Left lobe of liver (tissue), 2 donors: ENCODE data around the gene CREM. TPM values are rescaled to one million over a fixed set of nuclear protein-coding genes. Genes with fewer than 3 reads are reported as not detected.

ENCODE experiments used
- ATAC-seq: fragments of 200-7000 bp; cut with Tn5 transposase; one replicate; pipeline ENCODE4 v1.9.1; 2020; ENCODE audit warnings: mild to moderate bottlenecking, moderate library complexity
- DNase-seq: peaks from one replicate; pipeline ENCODE4 v3.0.0-alpha.2; 2020; ENCODE audit warnings: low spot score
- total RNA-seq: library from RNA; stranded (reverse); gene quantifications from one replicate; pipeline ENCODE4 v1.2.1, GENCODE V29; 2021
- donor health status: DM: no; HTN: no; CAD: no; lungs with moderate emphysema.
- donor health status: DM: no; HTN: yes; CAD: no.

Gene CREM
- total RNA-seq, 1 donor from 2014 or later = 18.9 TPM

DNA sequence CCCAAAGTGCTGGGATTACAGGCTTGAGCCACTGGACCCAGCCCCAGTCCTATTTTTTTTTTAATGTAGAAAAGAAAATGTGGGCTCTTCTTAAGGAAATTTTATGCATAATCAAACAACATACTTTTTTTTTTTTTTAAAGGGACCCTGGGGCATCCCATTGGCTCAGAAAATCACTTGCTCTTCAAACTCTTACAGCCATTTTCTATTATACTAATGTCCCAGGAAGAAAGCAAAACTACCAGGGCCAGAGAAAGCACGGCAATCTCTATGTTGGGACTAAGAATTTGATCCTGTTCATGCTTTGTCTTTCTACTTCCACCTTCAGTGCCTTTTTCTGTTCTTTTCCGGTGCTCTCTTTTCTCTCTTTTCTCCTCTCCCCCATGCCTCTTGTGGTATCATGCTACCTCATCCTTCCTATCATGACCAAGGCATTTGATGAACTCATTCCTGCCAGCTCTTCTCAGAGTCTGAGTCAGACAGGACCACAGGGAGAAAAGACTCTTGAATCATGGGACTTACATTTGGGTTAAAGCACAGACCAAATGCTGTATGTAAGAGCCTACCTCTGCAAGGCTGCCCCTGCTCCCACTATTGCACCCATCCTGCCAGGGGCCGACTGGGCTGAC lies 133.2 kb downstream of the CREM start:
- no peak for ATAC-seq
- DNase-seq = no peak

DNA sequence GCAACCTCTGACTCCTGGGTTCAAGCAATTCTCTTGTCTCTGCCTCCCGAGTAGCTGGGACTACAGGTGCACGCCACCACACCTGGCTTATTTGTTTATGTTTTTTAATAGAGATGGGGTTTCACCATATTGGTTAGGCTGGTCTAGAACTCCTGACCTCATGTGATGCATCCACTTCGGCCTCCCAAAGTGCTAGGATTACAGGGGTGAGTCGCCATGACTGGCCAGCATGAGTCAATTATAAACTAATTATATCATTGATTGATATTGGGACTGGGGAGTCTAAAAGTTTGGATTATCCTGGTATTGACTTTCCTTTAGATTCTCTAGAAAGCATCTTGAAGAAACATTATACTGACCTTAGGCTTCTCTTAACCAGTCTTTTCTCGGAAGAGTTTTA lies 135.8 kb downstream of the CREM start:
- DNase-seq (no peak), ATAC-seq (no peak)

Other genes with a start within 250 kb of the CREM start
- 12.3 TPM for gene CUL2, start 36.5 kb upstream of the CREM start, total RNA-seq
- gene CCNY, start 209.7 kb downstream of the CREM start, total RNA-seq = 48.4 TPM